Measurements from ENCODE around the gene PRRG2. TPM values are rescaled to one million over a fixed set of nuclear protein-coding genes. Genes with fewer than 3 reads are reported as not detected.

PRRG2 gene
- total and polyA plus RNA-seq, 9 of the 15 experiments (the other 6 are each of a cell fraction or from before 2014, with no cell fraction given): 0.06 to 1.1 (median 0.33) TPM

GRCh38 chr19:49533551-49534488 lies 47.3 kb upstream of the PRRG2 start (continued):
- TF ChIP-seq WHSC1 (IDR thresholded peaks at IDR 0.05; ENCODE audit: low read length): no peak
- TF ChIP-seq CHD4 (IDR thresholded peaks at IDR 0.05; ENCODE audit: insufficient read depth, insufficient replicate concordance, low read depth, low read length, poor library complexity, severe bottlenecking): no peak
- TF ChIP-seq ZNF282 (CRISPR knock-in tag; IDR thresholded peaks at IDR 0.05): peak; percentile 40; the same call in 1 of the 2 replicates
- peak; percentile 45 for TF ChIP-seq U2AF1 (optimal IDR thresholded peaks at IDR 0.05; ENCODE audit: low read depth, low read length)
- no peak for TF ChIP-seq MBD1 (CRISPR knock-in tag; IDR thresholded peaks at IDR 0.05)
- TF ChIP-seq HNRNPL (IDR thresholded peaks at IDR 0.05; ENCODE audit: low read depth, low read length): 0 out of 2 replicates have a peak, but pooled peaks have one; percentile 48
- TF ChIP-seq RAD21 (CRISPR knock-in tag; conservative IDR thresholded peaks at IDR 0.05 in 1 of 2, IDR thresholded peaks at IDR 0.05 in 1 of 2): no peak
- TF ChIP-seq TCF7 (IDR thresholded peaks at IDR 0.05; ENCODE audit: borderline replicate concordance): no peak
- peak; percentile 59; the same call in 1 of the 2 replicates for TF ChIP-seq EP400 (IDR thresholded peaks at IDR 0.05)
- 0 out of 2 replicates have a peak, but pooled peaks have one; percentile 12 for TF ChIP-seq HCFC1 (IDR thresholded peaks at IDR 0.05; ENCODE audit: low read depth, low read length)
- TF ChIP-seq SAP30 (IDR thresholded peaks at IDR 0.05; ENCODE audit: borderline replicate concordance, insufficient read depth, low read depth, low read length, poor library complexity, severe bottlenecking): peak; percentile 62
- TF ChIP-seq GATAD2B (IDR thresholded peaks at IDR 0.05; ENCODE audit: borderline replicate concordance): peak; percentile 81; the same call in 1 of the 2 replicates
- peak; percentile 86 to 88 for TF ChIP-seq SIN3A (IDR thresholded peaks at IDR 0.05; ENCODE audit: borderline replicate concordance in 2 of 2, control insufficient read depth in 1 of 2, low read depth in 2 of 2, low read length in 2 of 2)
- no peak for TF ChIP-seq OTX1 (CRISPR knock-in tag; IDR thresholded peaks at IDR 0.05)
- 0 out of 2 replicates have a peak, but pooled peaks have one; percentile 12 for TF ChIP-seq RAD51 (IDR thresholded peaks at IDR 0.05; ENCODE audit: borderline replicate concordance, low read depth)
- peak; percentile 64; the same call in 1 of the 2 replicates for TF ChIP-seq ZBTB2 (IDR thresholded peaks at IDR 0.05)
- TF ChIP-seq JUN (IDR thresholded peaks at IDR 0.05; ENCODE audit: borderline replicate concordance, low read depth, low read length): no peak
- TF ChIP-seq JUN (CRISPR knock-in tag; IDR thresholded peaks at IDR 0.05; ENCODE audit: borderline replicate concordance): no peak
- TF ChIP-seq MNT (conservative IDR thresholded peaks at IDR 0.05): peak; percentile 99
- no peak for TF ChIP-seq E2F3 (CRISPR knock-in tag; IDR thresholded peaks at IDR 0.05)
- no peak for TF ChIP-seq FOXM1 (IDR thresholded peaks at IDR 0.05; ENCODE audit: low read depth)
- TF ChIP-seq FOXM1 (CRISPR knock-in tag; IDR thresholded peaks at IDR 0.05; ENCODE audit: low read depth): peak; percentile 82; the same call in 1 of the 2 replicates
